GM12873 (cell line): ENCODE data around the gene ASCL1.

Source experiments
- TF ChIP-seq, protein P1 (sequence below): IDR thresholded peaks from 2 replicates; pipeline ENCODE4 v1.5.1; 2012; ENCODE audit warnings: low read depth, mild to moderate bottlenecking, moderate library complexity, low read length, control low read depth; ENCODE audit not compliant: insufficient read depth; ENCODE audit errors: missing control alignments

Gene ASCL1

DNA sequence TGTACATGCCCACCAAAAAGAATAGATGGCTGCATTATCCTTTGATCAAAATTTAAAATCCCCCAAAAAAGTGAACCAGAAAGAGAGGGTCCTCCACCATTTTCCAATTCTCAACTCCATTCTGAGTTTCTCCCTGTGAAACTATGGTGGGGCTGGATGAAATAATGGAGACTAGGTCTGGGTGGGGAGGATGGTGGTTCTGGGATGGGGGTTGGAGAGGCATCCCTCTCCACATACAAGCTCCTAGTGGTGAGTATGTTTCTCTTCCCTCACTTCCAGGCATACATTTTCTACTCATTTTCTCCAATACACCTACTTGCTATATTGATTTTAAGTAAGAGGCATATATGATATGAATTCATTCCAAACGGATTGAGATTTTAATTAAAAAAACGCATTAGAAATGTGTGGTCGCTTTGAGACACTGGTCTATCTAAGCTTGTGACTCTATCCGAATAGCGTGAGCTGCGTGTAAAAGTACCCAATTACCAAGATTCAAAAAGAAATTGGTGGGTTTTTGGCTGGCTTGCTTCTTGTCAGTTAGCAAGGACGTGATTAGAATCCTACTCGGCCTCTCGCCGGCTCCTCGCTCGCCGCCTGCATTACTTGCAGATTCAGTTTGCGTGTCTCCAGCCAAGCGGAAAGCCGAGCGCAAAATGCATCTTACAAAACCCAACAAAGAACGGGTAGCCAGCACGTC is 3.4 kb downstream of the ASCL1 start:
- TF ChIP-seq, protein P1, sequence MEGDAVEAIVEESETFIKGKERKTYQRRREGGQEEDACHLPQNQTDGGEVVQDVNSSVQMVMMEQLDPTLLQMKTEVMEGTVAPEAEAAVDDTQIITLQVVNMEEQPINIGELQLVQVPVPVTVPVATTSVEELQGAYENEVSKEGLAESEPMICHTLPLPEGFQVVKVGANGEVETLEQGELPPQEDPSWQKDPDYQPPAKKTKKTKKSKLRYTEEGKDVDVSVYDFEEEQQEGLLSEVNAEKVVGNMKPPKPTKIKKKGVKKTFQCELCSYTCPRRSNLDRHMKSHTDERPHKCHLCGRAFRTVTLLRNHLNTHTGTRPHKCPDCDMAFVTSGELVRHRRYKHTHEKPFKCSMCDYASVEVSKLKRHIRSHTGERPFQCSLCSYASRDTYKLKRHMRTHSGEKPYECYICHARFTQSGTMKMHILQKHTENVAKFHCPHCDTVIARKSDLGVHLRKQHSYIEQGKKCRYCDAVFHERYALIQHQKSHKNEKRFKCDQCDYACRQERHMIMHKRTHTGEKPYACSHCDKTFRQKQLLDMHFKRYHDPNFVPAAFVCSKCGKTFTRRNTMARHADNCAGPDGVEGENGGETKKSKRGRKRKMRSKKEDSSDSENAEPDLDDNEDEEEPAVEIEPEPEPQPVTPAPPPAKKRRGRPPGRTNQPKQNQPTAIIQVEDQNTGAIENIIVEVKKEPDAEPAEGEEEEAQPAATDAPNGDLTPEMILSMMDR: no peak

DNA sequence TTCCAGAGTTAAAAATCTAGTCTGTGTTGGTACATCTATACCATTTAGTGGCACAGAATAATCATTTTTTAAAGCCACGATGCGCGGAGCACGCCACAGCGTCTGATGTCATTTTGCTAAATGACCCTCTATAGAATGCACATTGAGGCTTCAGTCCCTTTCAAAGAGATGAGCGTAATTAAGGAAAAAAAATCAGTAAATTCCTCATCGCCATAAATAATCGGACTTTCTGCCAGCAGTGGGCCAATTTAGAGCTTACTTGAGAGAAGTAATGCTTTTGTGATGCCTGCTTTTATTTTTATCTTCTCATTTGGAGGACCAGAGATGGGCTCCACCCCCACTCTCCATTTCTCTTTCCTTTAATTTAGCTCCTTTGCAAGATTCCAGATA is 4.0 kb downstream of the ASCL1 start:
- TF ChIP-seq, protein P1: no peak

DNA sequence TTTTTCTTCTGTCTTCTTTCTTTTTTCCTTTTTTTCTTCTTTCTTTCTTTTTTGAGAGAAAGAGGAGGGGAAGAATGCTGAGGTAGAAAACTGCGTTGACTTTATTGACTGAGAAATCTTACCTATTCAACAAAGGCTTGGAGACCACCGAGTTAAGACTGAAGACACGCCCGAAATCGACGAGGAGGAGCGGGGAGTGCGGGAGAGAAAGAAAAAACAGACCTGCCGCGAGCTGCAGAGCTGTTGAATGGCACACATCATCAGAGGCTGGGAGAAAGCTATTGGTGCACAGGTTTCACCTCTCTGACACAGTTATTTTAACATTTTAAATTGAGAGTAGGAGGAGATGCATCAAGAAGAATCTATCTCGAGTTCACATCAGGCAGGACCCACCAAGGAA is 5.1 kb downstream of the ASCL1 start:
- TF ChIP-seq, protein P1: no peak

DNA sequence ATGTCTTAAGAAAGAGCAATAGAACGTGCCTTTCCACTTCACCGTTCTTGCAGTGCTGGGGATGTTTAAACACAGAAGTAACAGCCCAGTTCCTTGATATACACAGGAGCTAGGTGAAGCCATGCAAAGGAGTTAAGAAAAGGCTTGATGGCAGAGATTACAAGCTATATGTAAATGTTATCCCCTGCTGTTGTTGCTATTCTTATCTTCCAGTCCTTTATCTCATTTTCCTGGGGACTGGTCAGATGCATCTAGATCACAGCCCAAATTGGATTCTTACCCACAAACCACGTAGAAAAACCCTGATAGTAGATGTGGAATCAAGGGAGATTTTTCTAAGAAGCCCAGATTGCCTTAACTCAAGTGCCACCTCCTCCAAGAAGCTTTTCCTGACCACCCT is 5.5 kb downstream of the ASCL1 start:
- TF ChIP-seq, protein P1: no peak

DNA sequence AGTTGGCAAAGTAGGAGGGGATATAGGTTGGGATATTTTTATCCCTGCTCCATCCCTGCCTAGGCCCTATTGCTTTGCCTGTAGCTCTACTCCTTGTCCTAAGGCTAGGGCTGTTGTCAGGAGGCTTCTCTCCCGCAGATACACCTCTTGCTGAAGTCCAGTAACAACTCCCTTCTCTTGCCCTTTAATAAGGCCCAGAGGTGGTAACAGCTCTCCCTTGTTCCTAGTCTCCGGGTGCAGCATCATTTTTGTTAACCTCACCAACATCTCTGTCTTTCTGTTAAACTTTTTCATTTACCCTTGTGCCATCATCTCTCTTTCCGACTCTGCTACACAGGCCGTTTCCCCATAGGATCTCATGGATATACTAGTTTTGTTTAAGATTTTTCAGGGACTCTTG is 6.3 kb downstream of the ASCL1 start:
- TF ChIP-seq, protein P1: no peak

DNA sequence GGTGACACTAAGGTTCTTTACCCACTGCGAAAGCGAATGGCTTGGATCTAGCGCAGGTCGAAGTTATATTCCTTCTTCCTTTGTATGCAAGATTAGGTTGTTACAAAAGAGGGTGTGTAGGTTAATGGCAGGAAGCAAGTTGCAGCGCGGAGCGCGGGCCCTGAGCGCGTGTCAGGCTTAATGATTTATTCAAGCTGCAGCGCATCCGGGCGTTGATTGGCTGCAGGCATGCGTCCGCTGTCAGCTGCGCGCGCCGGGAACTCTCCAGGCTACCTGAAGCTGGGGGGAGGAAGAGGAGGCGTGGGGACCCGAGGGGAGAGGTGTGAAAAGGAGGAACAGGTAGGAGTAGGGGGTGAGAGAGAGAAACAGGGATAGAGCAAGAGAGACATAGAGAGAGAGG is 7.4 kb downstream of the ASCL1 start:
- TF ChIP-seq, protein P1: no peak

DNA sequence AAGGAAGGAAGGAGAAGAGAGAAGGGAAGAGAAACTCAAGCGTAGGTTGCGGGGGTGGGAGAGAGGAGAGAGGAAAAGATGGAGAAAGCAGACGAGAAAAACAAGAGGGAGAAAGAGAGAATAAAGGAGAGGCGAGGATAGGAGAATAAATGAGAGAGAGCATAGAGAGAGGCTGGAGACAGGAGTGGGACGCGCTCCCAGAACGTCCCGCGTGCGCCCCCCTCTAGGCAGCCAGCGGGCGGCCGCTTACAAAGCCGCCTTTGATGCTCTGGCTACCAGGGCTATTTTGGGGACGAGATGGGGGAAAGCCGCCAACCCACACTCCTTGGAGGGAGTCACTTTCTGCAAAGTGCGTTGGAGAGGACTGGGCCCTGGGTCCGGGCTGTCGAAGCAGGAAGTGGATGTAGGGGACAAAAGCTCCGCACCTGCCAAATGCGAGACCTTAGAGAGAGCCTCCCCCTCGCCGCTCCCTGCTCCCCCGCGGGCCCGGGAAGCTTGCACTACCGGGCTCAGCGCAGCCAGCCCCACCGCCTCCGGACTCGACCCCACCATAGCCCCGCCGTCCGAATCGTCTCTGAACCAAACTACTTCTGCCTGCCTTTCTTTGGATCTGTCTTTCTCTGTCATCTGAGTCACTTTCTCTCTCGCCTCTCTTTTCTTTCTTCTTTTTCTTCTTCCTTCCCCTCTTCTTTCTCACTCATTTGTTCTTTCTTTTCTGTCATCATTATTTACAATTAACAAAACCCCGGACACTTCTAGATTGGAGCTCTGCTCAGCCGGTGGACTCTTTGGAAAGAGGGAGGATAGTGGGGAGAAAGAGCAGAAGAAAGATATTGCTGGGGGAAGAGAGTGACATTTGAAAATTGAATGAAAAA is 8.0 kb downstream of the ASCL1 start:
- TF ChIP-seq, protein P1: no peak
